Inferior parietal cortex (tissue), 1 donor: ENCODE measurements around the gene ZC3H18.

Experiments used
- DNase-seq: peaks from one replicate; pipeline ENCODE4 v3.0.0-alpha.2; 2016; ENCODE audit errors: extremely low spot score

ZC3H18 gene

DNA sequence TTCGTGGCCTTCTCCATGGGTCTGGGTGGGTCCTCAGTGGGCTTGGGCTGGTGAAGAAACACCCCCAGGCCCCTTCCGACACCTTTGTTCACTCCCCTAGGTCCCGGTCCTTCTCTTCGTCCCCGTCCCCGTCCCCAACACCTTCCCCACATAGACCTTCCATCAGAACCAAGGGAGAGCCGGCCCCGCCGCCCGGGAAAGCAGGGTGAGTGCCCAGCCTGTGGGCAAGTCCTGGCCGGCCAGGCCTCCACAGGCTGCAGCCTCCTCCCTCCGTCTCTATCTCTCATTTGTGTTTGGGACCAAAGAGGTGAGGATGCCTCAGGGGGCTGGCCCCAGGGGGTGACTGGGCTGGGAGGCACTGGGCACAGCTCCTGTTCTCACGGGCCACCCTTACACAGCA, 53.7 kb downstream of the ZC3H18 start:
- DNase-seq: no peak

DNA sequence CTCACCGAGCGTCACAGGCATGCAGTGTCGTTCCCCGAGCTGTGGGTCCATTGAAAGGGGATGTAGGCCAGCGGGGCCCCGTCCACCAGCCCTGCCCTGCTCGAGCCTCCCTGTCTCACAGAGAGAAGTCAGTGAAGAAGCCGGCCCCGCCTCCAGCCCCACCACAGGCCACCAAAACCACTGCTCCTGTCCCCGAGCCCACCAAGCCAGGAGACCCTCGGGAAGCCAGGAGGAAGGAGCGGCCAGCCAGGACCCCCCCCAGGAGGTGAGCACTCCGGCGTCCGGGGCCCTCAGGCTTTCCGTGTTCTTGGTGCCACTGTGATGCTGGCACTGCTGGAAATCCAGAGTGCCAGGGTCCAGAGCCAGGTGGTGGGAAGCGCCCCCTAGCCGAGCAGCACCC, 54.3 kb downstream of the ZC3H18 start:
- no peak for DNase-seq

DNA sequence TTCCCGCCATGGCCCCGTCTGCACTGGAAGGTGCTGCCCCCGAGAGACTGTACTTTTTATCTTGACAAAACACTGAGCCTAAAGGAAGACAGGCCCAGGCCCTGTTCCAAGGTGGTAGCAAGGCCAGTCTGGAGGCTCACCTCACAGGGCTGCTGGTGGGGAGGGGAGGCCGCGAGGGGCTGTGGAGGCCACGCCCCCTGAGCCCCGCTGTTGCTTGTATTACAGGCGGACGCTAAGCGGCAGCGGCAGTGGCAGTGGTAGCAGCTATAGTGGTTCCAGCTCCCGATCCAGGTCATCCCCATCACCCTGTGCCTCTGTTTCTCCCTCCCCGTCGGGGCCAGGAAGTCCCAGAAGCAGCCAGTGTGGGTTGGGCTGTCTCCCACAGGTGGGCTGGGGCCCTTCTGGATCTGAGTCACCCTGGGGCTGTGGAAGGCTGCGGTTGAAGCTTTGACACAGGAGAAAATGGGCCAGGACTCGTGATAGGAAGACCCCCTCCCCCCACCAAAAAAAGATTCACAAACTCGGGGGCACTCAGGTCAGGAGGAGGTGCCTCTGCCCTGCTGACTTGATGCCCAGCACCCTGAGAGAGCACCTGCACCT, 54.9 kb downstream of the ZC3H18 start:
- DNase-seq: no peak

DNA sequence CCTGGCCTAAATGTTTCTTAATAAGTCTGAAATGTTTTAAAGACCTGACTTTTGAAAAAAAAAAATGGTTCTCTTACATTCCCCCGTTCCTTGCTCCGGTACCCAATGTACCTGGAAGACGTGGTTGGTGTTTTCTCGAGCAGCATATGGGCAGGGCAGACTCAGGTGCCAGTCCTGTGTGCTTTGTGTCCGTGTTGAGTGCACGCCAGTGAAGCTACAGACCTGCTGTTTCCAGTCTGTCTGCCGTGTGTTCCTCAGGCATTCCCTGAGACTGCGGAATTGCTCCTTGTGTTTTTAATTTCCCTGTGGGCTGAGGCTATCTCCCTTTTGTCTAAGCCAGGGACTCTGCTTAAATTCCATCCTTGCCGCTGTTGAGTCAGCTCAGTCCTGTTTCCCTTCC, 56.4 kb downstream of the ZC3H18 start:
- no peak for DNase-seq

DNA sequence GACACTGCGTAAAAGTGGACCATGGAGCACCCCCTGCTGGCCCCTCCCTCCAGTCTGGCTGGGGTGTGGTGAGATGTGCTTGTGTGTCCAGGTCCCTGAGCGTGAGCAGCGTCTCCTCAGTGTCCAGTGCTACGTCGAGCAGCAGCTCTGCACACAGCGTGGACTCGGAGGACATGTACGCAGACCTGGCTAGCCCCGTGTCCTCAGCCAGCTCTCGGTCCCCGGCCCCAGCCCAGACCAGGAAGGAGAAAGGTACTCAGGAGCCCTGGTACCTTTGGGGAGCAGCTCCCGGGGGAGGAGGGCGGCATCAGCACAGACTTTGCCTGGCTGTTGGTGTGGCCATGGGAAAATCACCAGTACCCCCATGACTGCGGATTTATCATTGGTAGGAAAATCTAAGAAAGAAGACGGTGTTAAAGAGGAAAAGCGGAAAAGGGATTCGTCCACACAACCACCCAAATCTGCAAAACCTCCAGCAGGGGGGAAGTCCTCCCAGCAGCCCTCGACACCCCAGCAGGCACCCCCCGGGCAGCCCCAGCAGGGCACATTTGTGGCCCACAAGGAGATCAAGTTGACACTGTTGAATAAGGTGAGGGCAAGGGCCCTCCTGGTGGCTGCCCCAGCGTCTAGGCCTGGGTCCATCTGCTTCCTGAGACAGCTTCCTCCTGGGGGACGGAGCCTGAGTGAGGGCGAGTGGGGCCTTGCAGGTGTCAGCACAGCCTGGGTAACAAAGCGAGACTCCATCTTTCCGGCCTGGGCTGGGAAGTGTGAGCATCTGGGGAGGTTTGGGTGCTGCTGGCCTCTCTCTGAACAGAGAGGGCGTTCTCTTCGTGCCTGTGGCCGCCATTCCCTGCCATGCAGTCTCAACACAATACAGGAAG, 57.6 kb downstream of the ZC3H18 start:
- no peak for DNase-seq

DNA sequence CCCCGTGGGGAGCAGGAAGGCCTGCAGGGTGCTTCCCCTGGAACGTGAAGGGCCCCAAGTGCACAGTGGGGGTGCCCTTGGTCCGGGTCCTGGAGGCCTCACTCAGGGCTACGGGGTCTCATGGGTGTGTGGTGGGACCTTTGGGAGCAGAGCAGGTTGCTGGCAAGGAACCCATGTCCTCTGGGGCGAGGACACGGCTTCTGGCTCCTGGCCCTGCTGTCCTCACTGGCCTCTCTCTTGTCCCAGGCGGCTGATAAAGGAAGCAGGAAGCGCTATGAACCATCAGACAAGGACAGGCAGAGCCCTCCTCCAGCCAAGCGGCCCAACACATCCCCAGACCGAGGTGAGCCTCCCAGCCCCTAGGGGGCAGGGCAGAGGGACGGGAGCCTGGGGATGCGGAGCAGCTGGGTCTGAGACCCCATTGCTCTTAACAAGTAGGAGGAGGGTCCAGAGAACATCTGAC, 58.3 kb downstream of the ZC3H18 start:
- no peak for DNase-seq

DNA sequence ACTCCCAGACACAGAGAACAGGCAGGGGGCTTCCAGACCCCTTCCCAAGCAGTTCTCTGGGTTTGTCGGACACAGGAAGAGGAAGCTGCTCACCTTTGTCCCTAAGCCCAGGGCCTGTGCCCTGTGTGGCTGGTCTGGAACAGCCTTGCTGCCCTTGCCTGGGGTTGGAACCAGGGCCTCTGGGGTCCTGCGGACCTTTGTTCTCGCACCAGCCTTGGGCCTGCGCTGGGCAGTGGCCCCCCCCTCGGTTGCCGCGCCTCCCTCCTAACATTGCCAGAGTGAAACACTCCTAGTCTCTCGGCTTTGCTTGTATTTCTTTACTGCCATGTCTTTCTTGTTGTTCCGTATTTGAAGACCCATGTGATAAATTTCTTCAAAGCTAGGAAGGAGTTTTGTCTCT, 59.6 kb downstream of the ZC3H18 start:
- no peak for DNase-seq

DNA sequence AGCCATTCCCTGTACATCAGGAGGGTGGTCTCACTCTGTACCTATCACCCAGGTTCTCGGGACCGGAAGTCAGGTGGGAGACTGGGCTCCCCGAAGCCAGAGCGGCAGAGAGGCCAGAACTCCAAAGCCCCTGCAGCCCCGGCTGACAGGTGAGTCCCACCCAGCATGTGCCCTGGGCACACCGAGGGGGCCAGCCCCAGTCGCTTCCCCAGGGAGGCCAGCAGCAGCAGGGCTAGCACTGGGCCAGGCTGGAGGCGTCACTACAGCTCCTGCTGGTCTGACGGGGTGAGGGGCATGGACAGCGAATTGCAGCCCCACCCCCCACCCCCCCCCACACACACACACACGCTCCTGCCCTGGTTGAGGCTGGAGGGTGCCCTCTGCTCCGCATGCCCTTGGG, 60.2 kb downstream of the ZC3H18 start:
- no peak for DNase-seq

DNA sequence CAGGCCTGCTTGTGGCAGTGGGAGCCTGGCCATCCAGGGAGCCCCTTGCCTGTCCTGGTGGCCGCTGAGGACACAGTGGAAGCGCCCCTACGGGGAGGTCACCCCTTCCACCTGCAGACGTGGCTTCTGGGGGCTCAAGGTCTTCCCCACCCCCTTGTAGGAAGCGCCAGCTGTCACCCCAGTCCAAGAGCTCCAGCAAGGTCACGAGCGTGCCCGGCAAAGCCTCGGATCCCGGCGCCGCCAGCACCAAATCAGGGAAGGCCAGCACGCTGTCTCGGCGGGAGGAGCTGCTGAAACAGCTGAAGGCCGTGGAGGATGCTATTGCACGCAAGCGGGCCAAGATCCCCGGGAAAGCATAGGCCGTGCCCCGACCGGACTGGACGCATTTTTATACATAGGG, 60.7 kb downstream of the ZC3H18 start:
- DNase-seq: no peak

DNA sequence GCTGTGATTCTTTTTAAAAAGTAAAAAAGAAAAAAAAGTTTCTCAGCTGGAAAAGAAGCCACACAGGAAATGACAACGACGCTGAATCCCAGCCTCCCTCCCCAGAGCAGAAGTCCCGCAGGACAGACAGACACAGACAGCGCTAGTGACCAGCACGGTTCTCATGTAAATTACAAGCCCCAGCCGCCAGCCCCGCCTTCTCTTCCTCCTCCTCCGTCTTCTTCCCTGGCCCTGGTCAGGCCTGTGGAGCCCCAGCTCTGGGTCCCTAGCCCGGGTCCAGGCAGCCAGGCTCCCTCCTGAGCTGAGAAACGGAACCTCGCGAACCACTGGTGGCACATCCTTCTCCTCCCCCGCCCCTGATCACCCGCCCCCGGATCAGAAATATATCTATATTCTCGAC, 61.2 kb downstream of the ZC3H18 start:
- DNase-seq: no peak

DNA sequence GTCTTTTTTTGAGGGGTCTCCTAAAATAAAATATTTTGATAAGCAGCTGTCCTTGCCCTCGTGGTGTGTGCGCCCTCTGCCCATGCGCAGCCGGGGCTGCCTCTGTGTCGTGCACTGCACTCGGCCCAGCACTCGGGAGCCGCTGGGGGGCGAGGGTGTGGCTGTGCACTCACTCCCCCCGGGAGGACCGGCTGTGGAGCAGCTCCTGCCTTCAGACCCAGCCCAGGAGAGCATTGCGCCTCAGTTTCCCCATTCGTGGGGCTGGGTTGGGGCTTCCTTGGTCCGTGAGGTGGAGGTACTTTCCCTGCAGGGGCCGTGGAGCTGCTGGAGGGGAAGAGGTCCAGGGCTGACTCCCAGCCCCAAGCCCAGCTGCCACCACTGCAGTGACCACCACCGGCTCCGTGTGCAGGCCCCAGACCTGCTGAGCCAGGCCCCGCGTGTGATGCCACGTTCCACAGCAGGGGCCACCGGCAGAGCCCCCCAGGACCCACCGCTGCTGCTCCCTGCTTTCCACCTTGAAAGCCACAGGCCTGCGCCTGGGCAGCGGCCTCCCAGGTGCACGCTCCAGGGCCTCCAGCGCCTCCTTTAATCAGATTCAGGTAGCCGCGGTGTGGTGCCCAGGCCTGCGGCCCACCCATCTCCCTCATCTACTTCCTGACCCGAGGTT, 61.9 kb downstream of the ZC3H18 start:
- no peak for DNase-seq

DNA sequence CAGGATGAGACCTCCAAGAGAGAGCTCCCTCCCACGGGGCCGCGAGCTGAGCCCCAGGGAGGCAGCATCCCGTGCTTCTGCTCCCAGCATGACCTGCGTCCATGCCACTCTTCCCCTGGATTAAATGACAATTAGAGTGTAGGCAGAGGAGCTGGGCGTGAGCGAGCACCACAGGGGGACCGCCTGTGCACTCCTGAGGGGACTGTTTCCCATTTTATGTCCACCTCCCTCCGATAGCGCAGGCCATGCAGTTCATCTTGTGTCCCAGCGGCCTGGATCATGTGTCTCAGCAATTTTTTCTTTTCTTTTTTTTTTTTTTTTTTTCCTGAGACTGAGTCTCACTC, 62.4 kb downstream of the ZC3H18 start:
- no peak for DNase-seq

DNA sequence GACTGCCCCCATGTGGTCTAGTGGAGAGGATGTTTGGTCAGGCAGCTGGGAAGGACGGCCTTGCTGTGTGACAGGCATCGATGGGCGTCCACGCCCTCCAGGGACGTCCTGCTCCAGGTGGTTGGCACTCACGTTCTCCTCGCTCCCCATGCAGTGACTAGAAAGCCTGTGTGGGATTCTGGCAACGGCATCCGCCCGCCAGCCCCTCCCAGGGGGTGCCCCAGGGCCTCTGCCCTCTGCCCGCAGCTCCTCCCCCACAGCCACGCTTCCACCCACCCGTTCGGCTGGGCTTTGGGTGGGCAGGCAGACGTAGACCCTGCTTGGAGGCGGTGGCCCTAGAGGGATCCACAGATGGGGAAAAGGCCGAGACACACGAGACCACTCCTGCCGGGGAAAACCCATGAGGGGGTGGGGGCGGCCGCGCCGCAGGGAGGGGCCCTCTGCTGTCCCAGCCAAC, 63.5 kb downstream of the ZC3H18 start:
- DNase-seq: no peak

DNA sequence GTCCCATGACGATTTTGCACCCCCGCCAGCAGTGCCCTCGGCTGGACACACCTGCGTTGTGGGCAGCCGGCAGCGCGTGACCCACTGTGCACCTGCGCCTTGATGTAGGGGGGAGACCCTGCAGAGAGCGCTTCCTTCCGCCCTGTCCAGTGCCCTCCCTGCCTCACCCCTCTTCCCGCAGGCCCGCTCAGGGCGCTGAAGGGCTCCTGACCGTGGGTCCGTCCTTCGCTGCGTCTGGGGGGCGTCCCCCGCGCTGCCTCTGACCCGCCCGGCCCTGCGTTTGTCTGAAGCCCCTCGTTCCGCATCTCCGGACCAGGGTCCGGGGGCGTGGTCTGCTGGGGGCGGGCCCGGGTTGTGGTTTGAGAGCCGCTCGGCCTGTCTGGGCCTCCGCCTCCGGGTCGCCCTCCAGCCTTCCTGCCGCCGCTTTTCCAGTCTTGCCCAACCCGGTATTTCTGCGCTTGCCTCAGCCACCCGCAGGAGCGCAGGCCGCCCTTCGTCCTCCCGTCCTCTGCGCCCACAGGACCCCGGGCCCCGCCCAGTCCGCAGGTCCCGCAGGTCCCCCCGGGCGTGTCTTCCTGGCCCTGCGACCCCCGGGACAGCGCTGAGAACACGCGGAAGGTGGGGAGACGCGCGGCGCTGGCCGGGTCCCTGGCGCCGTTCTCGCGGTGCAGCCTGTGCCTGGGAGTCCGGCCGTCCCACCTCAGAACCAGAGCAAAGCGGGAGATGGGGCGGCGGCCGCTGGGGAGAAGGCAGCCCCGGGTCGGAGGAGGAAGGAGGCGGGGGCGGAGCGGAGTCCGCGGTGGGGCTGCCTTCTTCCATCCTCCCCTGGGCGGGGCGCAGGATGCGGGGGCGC, 64.2 kb downstream of the ZC3H18 start:
- DNase-seq: no peak

DNA sequence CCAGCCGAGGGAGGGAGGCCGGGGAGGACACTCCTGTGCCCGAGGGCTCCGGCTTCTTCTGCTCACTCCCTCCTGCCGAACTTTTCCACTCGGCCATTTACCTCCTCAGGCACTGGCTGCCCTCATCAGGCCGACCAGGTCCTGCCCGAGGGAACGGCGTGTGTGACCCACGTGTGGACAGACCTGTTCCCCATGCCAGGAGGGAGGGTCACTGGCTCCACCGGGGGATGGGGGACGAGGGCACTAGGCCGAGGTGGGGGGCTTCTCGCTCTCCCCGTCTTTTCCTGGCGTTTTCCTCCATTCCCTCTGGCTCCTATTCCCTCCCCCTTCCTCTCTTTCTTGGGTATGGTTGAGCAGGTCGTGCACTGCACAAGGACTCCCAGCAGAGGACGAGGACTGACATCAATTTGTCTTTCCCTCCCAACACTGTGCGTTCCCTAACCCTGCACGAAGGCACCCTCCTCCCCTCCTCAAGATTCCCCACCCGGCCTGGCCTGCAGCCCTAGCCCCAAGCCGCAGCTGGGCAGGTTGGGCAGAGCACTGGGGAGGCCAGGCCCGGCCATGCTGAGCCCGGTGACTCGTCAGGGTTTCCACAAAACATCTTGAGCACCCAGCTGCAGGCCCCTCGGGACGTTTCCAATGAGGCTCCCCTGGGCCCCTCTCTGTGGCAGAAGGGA, 64.9 kb downstream of the ZC3H18 start:
- DNase-seq: no peak

DNA sequence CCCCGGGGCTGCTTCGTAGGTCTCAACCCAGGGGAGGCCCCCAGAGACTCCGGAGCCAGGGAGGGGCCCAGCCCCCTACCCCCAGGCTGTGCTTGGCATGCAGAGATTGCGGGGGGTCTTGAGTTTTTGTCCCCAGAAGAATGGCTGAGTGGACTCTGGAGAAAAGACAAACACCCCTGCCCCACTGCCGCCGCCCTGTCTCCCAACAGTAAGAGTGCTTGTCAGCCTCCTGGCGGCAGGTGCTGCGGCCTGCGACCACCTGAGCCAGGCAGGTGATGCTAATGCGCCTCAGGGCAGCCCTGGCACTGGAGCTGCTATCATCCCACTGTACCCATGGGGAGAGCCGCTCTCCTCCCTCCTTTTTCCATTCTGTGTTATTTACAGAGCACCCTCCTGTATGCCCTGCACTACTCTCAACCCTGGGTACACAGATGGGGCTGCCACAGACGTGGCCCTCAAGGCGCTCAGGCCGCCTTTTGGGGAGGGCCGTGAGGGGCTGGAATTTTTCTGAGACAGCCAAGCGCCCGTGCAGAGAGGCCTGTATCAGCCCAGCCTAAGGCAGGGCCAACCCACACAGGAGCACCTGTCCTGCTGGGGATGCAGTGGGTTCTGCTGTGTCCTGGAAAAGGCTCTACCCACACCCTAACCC, 65.6 kb downstream of the ZC3H18 start:
- no peak for DNase-seq

DNA sequence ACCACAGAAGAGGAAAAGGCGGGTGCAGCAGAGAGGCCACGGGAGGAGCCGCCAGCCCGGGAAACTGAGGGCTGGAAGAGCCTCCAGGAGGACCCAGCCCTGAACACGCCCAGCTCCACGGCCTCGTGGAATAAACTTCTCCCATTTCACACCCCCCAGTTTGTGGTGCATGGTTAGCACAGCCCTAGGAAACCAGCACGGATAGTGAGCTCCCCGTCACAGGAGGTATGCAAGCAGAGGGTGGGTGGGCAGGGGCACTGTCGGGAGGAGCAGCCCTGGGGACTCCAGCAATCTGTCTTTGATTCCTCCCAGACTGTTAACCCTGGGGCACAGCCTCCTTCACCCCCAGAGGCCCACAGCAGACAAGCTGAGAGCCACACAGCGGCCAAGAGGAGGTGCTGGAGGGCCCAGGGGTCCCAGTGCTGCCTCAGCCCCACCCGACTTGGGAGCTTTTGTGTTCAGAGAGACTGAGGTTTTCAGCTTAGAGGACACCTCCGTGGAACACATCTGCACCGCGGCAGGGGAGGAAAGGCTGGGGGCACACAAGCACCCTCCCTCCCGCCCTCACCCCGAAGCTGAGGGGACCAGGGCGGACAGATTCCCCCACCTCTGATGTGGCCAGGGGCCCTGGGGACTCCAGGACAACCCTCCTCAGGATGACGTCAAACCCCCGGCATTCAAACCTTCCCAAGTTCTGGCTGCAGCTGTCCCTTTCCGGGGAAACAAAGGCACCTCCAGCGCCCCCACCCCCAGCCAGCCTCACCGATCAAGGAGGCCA, 66.5 kb downstream of the ZC3H18 start:
- DNase-seq: no peak

DNA sequence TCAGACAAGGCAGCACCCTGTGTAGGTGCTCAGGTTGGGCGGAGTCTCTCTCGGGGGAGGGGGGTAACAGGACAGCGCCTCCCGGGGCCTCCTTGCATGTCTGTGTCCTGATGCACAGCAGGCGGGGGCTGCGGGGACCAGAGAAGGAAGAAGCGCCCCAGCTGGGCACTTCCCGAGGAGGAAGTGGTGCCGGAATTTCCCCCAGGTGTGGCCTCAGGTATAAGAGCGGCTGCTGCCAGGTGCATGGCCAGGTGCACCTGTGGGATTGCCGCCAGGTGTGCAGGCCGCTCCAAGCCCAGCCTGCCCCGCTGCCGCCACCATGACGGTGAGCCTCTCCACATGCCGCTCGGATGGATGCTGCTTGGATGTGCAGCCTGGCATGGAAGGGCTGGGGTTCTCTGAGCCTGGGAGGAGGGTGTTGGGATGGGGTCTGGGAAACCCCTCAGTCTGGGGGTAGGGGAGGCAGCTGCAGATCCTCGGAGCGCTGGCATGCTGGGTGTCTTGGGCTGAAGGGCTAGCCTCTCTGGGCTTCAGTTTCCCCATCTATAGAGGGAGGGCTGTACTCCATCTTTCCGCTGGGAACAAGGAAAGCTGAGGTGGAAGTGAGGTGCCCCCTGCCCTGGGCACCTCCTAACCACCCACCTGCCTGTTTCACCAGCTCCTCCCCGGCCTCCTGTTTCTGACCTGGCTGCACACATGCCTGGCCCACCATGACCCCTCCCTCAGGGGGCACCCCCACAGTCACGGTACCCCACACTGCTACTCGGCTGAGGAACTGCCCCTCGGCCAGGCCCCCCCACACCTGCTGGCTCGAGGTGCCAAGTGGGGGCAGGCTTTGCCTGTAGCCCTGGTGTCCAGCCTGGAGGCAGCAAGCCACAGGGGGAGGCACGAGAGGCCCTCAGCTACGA, 68.4 kb downstream of the ZC3H18 start, which contains the start of gene IL17C:
Gene IL17C, plus strand, starts transcription at position 250 of the 908 bp plus-strand sequence. Its CDS starts 70 bp downstream, at position 320.
- DNase-seq: no peak
